ENCODE measurements around the gene NLK. TPM values are rescaled to one million over a fixed set of nuclear protein-coding genes. Genes with fewer than 3 reads are reported as not detected.

NLK gene
- total RNA-seq, 1 donor from 2014 or later: 30.6 TPM

DNA sequence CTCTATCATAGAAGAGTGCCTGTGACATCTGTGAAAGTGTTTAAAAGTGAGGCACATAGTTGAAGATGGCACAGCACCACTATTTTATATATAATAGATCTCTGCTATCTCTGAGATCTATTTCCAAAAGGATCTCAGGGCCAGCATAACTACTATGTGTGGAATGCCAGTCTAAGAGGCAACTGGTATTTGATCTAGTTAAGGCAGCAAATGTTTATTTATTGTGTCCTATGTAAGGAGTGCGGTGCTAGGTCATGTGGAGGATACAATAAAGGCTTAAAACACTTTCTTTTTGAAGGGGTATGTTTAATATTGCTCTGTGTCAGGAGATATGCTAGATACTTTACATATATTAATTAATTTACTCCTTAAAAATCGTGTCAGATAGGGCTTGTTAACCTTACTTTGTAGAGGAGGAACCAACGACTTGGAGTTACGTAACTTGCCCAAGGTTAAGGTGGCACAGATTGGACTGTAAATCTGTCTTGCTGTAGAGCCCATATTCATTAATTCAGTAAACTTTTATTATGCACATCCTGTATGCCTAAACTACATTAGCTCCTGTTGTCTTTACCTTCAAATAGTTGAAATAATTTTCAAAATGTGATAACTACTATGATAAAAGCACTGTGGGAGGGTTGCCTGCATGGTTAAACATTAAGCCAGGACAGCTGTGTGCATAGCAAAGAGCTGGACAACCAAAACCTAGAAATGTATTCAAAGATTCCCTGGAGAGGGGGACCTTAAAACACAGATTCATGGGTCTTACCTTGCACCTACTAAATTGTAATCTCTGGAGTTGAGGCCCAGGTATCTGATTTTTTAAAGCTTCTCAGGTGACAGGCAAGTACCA lies 83.3 kb downstream of the NLK start:
- DNase-seq (ENCODE audit: low read depth) (no peak), FAIRE-seq (no peak)
- H3K4me3 Mint-ChIP-seq (ENCODE audit: unreplicated experiment): no peak overlapping the region
- no peaks in the 10 kb centered on the region for H3K9me3 Mint-ChIP-seq (ENCODE audit: unreplicated experiment)
- Histone ChIP-seq H3K36me3 (ENCODE audit: insufficient read depth, low read length) (peaks cover 9% of the 10 kb centered on the region), H3K4me1 (ENCODE audit: insufficient read depth, low read length) (no peaks in the 10 kb centered on the region), H3K4me2 (ENCODE audit: low read length) (no peak overlapping the region), H3K27me3 (ENCODE audit: insufficient read depth, low read length) (no peaks in the 10 kb centered on the region), H3K9ac (ENCODE audit: low read length) (no peak overlapping the region), H4K20me1 (ENCODE audit: insufficient read depth, low read length) (peaks cover 4% of the 10 kb centered on the region), H3K9me3 (ENCODE audit: insufficient read depth, low read depth, low read length) (no peaks in the 10 kb centered on the region), H3K4me3 (ENCODE audit: insufficient read depth, low read depth, low read length) (no peak overlapping the region), H3K79me2 (ENCODE audit: insufficient read depth, low read length) (peaks cover 5% of the 10 kb centered on the region), H2AFZ (ENCODE audit: low read depth, low read length) (no peak overlapping the region), H3K27ac (ENCODE audit: low read depth, low read length) (no peak overlapping the region)
- no peaks in the 10 kb centered on the region for H3K27me3 Mint-ChIP-seq (ENCODE audit: low read depth, unreplicated experiment)
- H3K27ac Mint-ChIP-seq (ENCODE audit: unreplicated experiment): no peak overlapping the region
- peaks cover 4% of the 10 kb centered on the region for H3K36me3 Mint-ChIP-seq (ENCODE audit: low read depth, unreplicated experiment)
- peaks cover 8% of the 10 kb centered on the region for H3K4me1 Mint-ChIP-seq (ENCODE audit: low read depth, unreplicated experiment)
- TF ChIP-seq, protein P1, sequence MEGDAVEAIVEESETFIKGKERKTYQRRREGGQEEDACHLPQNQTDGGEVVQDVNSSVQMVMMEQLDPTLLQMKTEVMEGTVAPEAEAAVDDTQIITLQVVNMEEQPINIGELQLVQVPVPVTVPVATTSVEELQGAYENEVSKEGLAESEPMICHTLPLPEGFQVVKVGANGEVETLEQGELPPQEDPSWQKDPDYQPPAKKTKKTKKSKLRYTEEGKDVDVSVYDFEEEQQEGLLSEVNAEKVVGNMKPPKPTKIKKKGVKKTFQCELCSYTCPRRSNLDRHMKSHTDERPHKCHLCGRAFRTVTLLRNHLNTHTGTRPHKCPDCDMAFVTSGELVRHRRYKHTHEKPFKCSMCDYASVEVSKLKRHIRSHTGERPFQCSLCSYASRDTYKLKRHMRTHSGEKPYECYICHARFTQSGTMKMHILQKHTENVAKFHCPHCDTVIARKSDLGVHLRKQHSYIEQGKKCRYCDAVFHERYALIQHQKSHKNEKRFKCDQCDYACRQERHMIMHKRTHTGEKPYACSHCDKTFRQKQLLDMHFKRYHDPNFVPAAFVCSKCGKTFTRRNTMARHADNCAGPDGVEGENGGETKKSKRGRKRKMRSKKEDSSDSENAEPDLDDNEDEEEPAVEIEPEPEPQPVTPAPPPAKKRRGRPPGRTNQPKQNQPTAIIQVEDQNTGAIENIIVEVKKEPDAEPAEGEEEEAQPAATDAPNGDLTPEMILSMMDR (IDR thresholded peaks at IDR 0.05; ENCODE audit: insufficient read depth, low read depth, low read length): no peak
- TF ChIP-seq EZH2 (IDR thresholded peaks at IDR 0.05; ENCODE audit: insufficient read depth, low read length): no peak

DNA sequence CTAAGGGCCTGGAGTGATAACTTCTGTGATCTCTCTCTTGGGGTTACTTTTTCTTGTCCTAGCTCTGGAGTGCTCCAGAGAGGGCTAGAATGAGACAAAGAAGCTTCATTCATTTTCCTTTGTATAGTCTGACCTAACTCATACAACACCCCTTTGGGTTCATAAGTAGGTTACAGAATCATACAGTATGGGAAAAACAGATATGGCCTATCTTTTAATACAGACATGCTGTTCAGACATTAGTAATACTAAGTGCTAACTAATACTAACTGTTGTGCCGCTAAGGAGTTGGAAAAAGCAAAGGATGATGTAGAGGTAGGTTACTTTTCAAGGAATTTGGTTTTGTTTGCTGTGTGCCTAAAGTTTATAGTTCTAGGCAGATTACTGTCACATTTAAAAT lies 84.7 kb downstream of the NLK start:
- Histone ChIP-seq H2AFZ (ENCODE audit: low read depth, low read length) (no peak overlapping the region), H3K27me3 (ENCODE audit: insufficient read depth, low read length) (no peaks in the 10 kb centered on the region), H3K4me3 (ENCODE audit: insufficient read depth, low read depth, low read length) (no peak overlapping the region), H3K27ac (ENCODE audit: low read depth, low read length) (no peak overlapping the region), H3K4me1 (ENCODE audit: insufficient read depth, low read length) (no peaks in the 10 kb centered on the region), H4K20me1 (ENCODE audit: insufficient read depth, low read length) (no peaks in the 10 kb centered on the region), H3K79me2 (ENCODE audit: insufficient read depth, low read length) (no peaks in the 10 kb centered on the region), H3K4me2 (ENCODE audit: low read length) (no peak overlapping the region), H3K9ac (ENCODE audit: low read length) (no peak overlapping the region), H3K9me3 (ENCODE audit: insufficient read depth, low read depth, low read length) (no peaks in the 10 kb centered on the region), H3K36me3 (ENCODE audit: insufficient read depth, low read length) (peaks cover 9% of the 10 kb centered on the region)
- DNase-seq (ENCODE audit: low read depth): no peak
- no peaks in the 10 kb centered on the region for H3K27me3 Mint-ChIP-seq (ENCODE audit: low read depth, unreplicated experiment)
- peaks cover 4% of the 10 kb centered on the region for H3K36me3 Mint-ChIP-seq (ENCODE audit: low read depth, unreplicated experiment)
- H3K9me3 Mint-ChIP-seq (ENCODE audit: unreplicated experiment): no peaks in the 10 kb centered on the region
- FAIRE-seq: no peak
- H3K4me1 Mint-ChIP-seq (ENCODE audit: low read depth, unreplicated experiment): peaks cover 8% of the 10 kb centered on the region
- no peak overlapping the region for H3K27ac Mint-ChIP-seq (ENCODE audit: unreplicated experiment)
- TF ChIP-seq EZH2 (IDR thresholded peaks at IDR 0.05; ENCODE audit: insufficient read depth, low read length): no peak
- no peak overlapping the region for H3K4me3 Mint-ChIP-seq (ENCODE audit: unreplicated experiment)

DNA sequence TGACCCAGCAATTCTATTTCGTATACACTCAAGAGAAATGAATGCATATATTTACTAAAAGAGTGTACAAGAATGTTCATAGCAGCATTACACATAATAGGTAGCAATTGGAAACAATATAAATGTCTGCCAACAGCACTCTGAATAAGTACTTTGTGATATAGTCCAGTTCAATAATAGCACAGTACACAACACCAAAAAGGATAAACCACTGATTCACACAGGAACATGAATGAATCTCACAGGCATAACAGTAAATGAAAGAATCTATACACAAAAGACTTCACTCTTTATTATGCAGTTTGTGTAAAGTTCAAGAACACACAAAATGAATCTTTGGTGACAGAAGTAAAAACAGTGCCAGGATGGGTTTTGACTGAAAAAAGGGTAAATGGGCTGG lies 86.3 kb downstream of the NLK start:
- Mint-ChIP-seq H3K27ac (ENCODE audit: unreplicated experiment) (no peak overlapping the region), H3K4me1 (ENCODE audit: low read depth, unreplicated experiment) (peaks cover 13% of the 10 kb centered on the region), H3K36me3 (ENCODE audit: low read depth, unreplicated experiment) (peaks cover 4% of the 10 kb centered on the region), H3K9me3 (ENCODE audit: unreplicated experiment) (no peaks in the 10 kb centered on the region), H3K4me3 (ENCODE audit: unreplicated experiment) (no peak overlapping the region), H3K27me3 (ENCODE audit: low read depth, unreplicated experiment) (no peaks in the 10 kb centered on the region)
- Histone ChIP-seq H3K36me3 (ENCODE audit: insufficient read depth, low read length) (peaks cover 4% of the 10 kb centered on the region), H3K79me2 (ENCODE audit: insufficient read depth, low read length) (no peaks in the 10 kb centered on the region), H4K20me1 (ENCODE audit: insufficient read depth, low read length) (no peaks in the 10 kb centered on the region), H3K9ac (ENCODE audit: low read length) (no peak overlapping the region), H2AFZ (ENCODE audit: low read depth, low read length) (no peak overlapping the region), H3K27me3 (ENCODE audit: insufficient read depth, low read length) (no peaks in the 10 kb centered on the region), H3K9me3 (ENCODE audit: insufficient read depth, low read depth, low read length) (no peaks in the 10 kb centered on the region), H3K4me3 (ENCODE audit: insufficient read depth, low read depth, low read length) (no peak overlapping the region), H3K27ac (ENCODE audit: low read depth, low read length) (no peak overlapping the region), H3K4me2 (ENCODE audit: low read length) (no peak overlapping the region), H3K4me1 (ENCODE audit: insufficient read depth, low read length) (peaks cover 8% of the 10 kb centered on the region)
- no peak for FAIRE-seq
- TF ChIP-seq, protein P1 (IDR thresholded peaks at IDR 0.05; ENCODE audit: insufficient read depth, low read depth, low read length): no peak
- TF ChIP-seq EZH2 (IDR thresholded peaks at IDR 0.05; ENCODE audit: insufficient read depth, low read length): no peak
- no peak for DNase-seq (ENCODE audit: low read depth)

Data from astrocyte (in vitro differentiated cells and primary cell).